Ovary (tissue), 9 donors: ENCODE data around the gene C1orf167. TPM values are rescaled to one million over a fixed set of nuclear protein-coding genes. Genes with fewer than 3 reads are reported as not detected.

ENCODE experiments used
- DNase-seq, 5 donors: peaks; one replicate each; pipeline ENCODE4 v3.0.0-alpha.2; 2019 to 2020
- H3K27ac ChIP-seq, 2 donors: fragments of 200-600 bp; one replicate each; pipeline versions ENCODE4 v1.5.1 to v1.8.0; 2019 to 2022
- H3K27me3 ChIP-seq: fragments of 200-600 bp; one replicate; pipeline ENCODE4 v1.8.0; 2022
- H3K36me3 ChIP-seq: fragments of 200-600 bp; sonication (generic); one replicate; pipeline ENCODE4 v1.5.1; 2019
- H3K4me1 ChIP-seq: one replicate; pipeline ENCODE4 v1.8.1; 2013; ENCODE audit warnings: mild to moderate bottlenecking, moderate library complexity; ENCODE audit not compliant: insufficient read depth
- H3K4me3 ChIP-seq: fragments of 200-600 bp; sonication (generic); one replicate; pipeline ENCODE4 v1.5.1; 2017
- H3K9me3 ChIP-seq, 2 donors: fragments of 200-600 bp in 1 of 2; sonication (generic) in 1 of 2; one replicate each; pipeline versions ENCODE4 v1.5.1 to v1.8.1; 2013 to 2019; ENCODE audit warnings: mild to moderate bottlenecking in 1 of 2, moderate library complexity in 1 of 2
- CTCF ChIP-seq, 3 donors: fragments of 450-650 bp in 2 of 3; fragments of 200-600 bp in 1 of 3; IDR thresholded peaks; one replicate each; pipeline versions ENCODE4 v1.5.1 to v1.8.0; 2016 to 2022; ENCODE audit warnings: antibody characterized with exemption in 3 of 3, mild to moderate bottlenecking in 1 of 3
- EP300 ChIP-seq: sonication (generic); formaldehyde crosslinking; IDR thresholded peaks from one replicate; pipeline ENCODE4 v1.6.1; 2017; ENCODE audit warnings: antibody characterized with exemption
- POLR2A ChIP-seq: fragments of 450-650 bp; IDR thresholded peaks from one replicate; pipeline ENCODE4 v1.6.1; 2017; ENCODE audit warnings: antibody characterized with exemption, mild to moderate bottlenecking, moderate library complexity
- WGBS, 3 donors: extraction: QIAGEN DNeasy Blood & Tissue Kit in 1 of 3; methylation state at CpG; one replicate each; pipeline versions ENCODE4 v1.1.5 to v1.1.7; 2013 to 2017; 5-methylcytosine and 5-hydroxymethylcytosine counted together
- intact Hi-C, 4 donors: fragments of 100-400 bp; cut with DNase I; formaldehyde crosslinking; loops; one replicate each; pipeline versions ENCODE4 v1.11.0 to v1.15.1; 2022 to 2023
- polyA plus RNA-seq, 2 donors: library from polyadenylated mRNA; stranded (reverse); fragments of 200-250 nt in 1 of 2; fragments of 350-450 nt in 1 of 2; fragmentation: Illumina TruSeq in 1 of 2; extraction: RNeasy Lipid Tissue Mini Kit (QIAGEN cat#74804) in 1 of 2; gene quantifications; one replicate each; pipeline ENCODE4 v1.2.3, GENCODE V29; 2013 to 2014
- total RNA-seq, 7 donors: library from RNA; depleted of rRNA in 2 of 7; stranded (reverse); fragments of >200 nt in 2 of 7; fragmentation: NEBNext Ultra II Directional in 3 of 7; extraction: Animal tissue kit (Norgen Biotek cat#: 25700) in 3 of 7; gene quantifications; one replicate each; pipeline versions ENCODE4 v1.1.0 to v1.2.4, GENCODE V29; 2016 to 2023
- donor health status: DM: no; HTN: no; CAD: no; lungs with moderate emphysema.
- donor health status: DM: no; HTN: no; CAD: no.
- donor health status: Bipolar disorder and iron deficiency.
- donor health status: DM: yes; HTN: yes; CAD: no.
- donor health status: DM: no; HTN: no; CAD: no.
- donor health status: DM: yes; HTN: yes; CAD: no.

The C1orf167 gene
- total and polyA plus RNA-seq, 9 donors = 0.48 to 4.4 (median 1.4) TPM; not detected in 2

- H3K27ac ChIP-seq = no peak overlapping the region
- WGBS, 3 donors = 85 to 87% (median 87%) methylated on average over 19 of the region's 19 CpGs
- intact Hi-C loops = no loop called here
- no peaks in the 10 kb centered on the region for H3K4me1 ChIP-seq
- no peaks in the 10 kb centered on the region for H3K27me3 ChIP-seq
- H3K9me3 ChIP-seq = no peaks in the 10 kb centered on the region
- no peak overlapping the region for H3K4me3 ChIP-seq
- no peak for DNase-seq
- TF ChIP-seq CTCF (IDR thresholded peaks at IDR 0.05) (no peak), POLR2A (no peak), EP300 (no peak)
- peaks cover 2% of the 10 kb centered on the region for H3K36me3 ChIP-seq
Observed at GRCh38 chr1:11828511-11828910, 66.5 kb downstream of the C1orf167 start.

DNA sequence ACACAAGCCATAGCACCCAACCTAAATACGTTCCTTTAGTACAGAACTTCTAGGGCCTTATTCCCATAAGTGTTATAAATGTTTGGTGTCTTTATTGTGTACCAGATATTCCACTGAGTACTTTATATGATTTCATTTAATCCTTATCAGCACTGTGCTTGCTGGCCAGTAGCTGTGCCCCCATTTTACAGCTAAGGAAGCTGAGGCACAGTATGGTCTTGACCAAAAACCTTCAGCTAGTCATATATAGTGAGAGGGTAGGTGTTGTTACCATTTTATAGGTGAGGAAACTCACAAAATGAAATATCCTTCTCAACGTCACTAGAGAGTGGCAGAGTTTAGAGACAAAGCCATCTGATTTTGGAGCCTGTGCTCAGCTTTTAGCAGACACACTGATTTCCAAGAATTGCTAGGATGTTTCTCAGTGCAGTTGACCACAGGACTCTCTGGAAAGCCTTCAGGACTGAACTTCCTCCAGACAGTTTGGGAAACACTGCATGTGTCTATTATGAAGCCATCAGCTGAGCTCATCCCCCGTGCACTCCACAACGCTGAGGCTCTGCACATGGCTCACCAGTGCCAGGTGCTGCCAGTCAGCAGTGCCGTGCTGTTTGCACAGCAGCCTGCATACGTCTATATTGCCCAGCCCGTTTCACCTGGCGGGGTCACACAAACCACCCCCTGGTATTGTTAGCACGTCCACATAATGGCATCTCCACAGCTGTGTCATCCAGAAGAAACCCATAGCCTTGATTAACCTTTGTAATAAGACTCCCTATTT is 70.1 kb downstream of the C1orf167 start:
- no peaks in the 10 kb centered on the region for H3K27me3 ChIP-seq
- H3K4me1 ChIP-seq = no peaks in the 10 kb centered on the region
- WGBS, 3 donors = 69 to 84% (median 72%) methylated on average over 9 of the region's 9 CpGs
- intact Hi-C loops = loop anchor here in 1 of 4 donors (10.0 kb wide), 1 partner anchor 373 kb away; no protein-coding TSS in a partner anchor
- H3K36me3 ChIP-seq = peaks cover 2% of the 10 kb centered on the region
- TF ChIP-seq CTCF (IDR thresholded peaks at IDR 0.05) (no peak), EP300 (no peak), POLR2A (no peak)
- H3K4me3 ChIP-seq = no peak overlapping the region
- H3K27ac ChIP-seq = no peak overlapping the region
- DNase-seq = no peak
- H3K9me3 ChIP-seq = no peaks in the 10 kb centered on the region

GRCh38 chr1:11833497-11833896 is 71.5 kb downstream of the C1orf167 start:
- H3K9me3 ChIP-seq = no peaks in the 10 kb centered on the region
- peaks cover 2% of the 10 kb centered on the region for H3K36me3 ChIP-seq
- H3K4me1 ChIP-seq = no peaks in the 10 kb centered on the region
- H3K27me3 ChIP-seq = no peaks in the 10 kb centered on the region
- 89 to 90% (median 90%) methylated on average over 8 of the region's 8 CpGs for WGBS, 3 donors
- H3K27ac ChIP-seq = no peak overlapping the region
- intact Hi-C loops = loop anchor here in 1 of 4 donors (10.0 kb wide), 1 partner anchor 371 kb away; no protein-coding TSS in a partner anchor
- no peak for TF ChIP-seq POLR2A
- TF ChIP-seq EP300 = no peak
- TF ChIP-seq CTCF (IDR thresholded peaks at IDR 0.05) = no peak
- no peak for DNase-seq
- no peak overlapping the region for H3K4me3 ChIP-seq

DNA sequence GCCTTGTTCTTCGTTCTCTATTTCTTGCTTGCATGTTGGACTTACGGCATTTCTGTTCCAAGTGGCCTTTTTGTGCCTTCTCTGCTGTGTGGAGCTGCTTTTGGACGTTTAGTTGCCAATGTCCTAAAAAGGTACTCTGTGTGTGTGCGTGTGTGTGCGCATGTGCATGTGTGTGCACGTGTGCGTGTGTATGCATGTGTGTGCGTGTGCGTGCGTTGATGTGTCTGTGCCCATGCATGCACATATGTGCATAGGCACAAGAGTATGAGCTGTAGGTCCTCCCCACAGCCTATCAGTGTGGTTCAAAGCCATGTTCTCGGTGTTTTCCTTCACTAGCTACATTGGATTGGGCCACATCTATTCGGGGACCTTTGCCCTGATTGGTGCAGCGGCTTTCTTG is 71.9 kb downstream of the C1orf167 start:
- peaks cover 2% of the 10 kb centered on the region for H3K36me3 ChIP-seq
- 92 to 93% (median 93%) methylated on average over 13 of the region's 13 CpGs for WGBS, 3 donors
- TF ChIP-seq POLR2A = no peak
- TF ChIP-seq CTCF (IDR thresholded peaks at IDR 0.05) = no peak
- TF ChIP-seq EP300 = no peak
- H3K9me3 ChIP-seq = no peaks in the 10 kb centered on the region
- no peaks in the 10 kb centered on the region for H3K4me1 ChIP-seq
- no peak overlapping the region for H3K4me3 ChIP-seq
- intact Hi-C loops = loop anchor here in 1 of 4 donors (10.0 kb wide), 1 partner anchor 371 kb away; no protein-coding TSS in a partner anchor
- H3K27me3 ChIP-seq = no peaks in the 10 kb centered on the region
- no peak for DNase-seq
- no peak overlapping the region for H3K27ac ChIP-seq
